Neural cell (in vitro differentiated cells): ENCODE data around the gene COL6A3.

Experiments used
- EP300 ChIP-seq: fragments of 450-650 bp; conservative IDR thresholded peaks from 2 replicates; pipeline ENCODE4 v1.6.1; 2014; ENCODE audit warnings: antibody characterized with exemption, mild to moderate bottlenecking, moderate library complexity; ENCODE audit not compliant: poor library complexity, severe bottlenecking
- TF ChIP-seq, protein P1 (sequence below): fragments of 450-650 bp; IDR thresholded peaks from 2 replicates; pipeline ENCODE4 v1.5.1; 2014; ENCODE audit warnings: antibody characterized with exemption, mild to moderate bottlenecking, moderate library complexity; ENCODE audit not compliant: poor library complexity, severe bottlenecking
- TF ChIP-seq, protein P2 (sequence below): IDR thresholded peaks from 2 replicates; pipeline ENCODE4 v1.6.1; 2012; ENCODE audit warnings: borderline replicate concordance

DNA sequence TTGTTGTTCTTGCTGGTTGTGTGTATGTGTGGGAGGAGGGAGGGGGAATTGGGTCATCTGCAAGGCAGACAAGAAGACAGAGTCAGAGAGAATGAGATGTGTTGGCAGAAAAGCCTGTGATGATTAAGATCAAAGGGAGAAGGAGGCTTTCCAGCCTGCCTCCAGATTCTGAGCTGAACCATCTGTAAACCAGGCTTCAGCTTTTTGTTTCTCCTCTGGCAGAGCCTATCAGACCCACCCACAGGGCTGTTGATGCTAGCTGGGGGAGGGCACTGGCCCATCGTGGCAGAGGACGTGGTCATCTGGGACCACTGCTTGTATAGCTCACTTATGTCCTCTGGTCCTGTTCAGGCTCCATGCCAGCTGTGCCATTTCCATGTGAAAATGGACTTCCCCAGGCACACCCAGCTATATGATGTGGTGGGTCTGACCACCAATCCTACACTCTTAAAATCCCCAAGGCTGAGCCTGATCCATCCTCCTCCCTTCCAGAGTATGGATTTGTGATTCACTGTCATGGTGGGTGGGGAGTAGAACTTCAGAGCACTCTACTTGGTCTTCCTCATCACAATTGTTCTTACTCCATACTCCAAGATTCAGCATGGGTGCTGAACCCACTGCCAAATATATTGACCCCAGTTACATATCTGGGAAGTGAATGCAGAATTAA lies 27.8 kb upstream of the COL6A3 start:
- TF ChIP-seq, protein P1, sequence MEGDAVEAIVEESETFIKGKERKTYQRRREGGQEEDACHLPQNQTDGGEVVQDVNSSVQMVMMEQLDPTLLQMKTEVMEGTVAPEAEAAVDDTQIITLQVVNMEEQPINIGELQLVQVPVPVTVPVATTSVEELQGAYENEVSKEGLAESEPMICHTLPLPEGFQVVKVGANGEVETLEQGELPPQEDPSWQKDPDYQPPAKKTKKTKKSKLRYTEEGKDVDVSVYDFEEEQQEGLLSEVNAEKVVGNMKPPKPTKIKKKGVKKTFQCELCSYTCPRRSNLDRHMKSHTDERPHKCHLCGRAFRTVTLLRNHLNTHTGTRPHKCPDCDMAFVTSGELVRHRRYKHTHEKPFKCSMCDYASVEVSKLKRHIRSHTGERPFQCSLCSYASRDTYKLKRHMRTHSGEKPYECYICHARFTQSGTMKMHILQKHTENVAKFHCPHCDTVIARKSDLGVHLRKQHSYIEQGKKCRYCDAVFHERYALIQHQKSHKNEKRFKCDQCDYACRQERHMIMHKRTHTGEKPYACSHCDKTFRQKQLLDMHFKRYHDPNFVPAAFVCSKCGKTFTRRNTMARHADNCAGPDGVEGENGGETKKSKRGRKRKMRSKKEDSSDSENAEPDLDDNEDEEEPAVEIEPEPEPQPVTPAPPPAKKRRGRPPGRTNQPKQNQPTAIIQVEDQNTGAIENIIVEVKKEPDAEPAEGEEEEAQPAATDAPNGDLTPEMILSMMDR, result no peak
- TF ChIP-seq, protein P2, sequence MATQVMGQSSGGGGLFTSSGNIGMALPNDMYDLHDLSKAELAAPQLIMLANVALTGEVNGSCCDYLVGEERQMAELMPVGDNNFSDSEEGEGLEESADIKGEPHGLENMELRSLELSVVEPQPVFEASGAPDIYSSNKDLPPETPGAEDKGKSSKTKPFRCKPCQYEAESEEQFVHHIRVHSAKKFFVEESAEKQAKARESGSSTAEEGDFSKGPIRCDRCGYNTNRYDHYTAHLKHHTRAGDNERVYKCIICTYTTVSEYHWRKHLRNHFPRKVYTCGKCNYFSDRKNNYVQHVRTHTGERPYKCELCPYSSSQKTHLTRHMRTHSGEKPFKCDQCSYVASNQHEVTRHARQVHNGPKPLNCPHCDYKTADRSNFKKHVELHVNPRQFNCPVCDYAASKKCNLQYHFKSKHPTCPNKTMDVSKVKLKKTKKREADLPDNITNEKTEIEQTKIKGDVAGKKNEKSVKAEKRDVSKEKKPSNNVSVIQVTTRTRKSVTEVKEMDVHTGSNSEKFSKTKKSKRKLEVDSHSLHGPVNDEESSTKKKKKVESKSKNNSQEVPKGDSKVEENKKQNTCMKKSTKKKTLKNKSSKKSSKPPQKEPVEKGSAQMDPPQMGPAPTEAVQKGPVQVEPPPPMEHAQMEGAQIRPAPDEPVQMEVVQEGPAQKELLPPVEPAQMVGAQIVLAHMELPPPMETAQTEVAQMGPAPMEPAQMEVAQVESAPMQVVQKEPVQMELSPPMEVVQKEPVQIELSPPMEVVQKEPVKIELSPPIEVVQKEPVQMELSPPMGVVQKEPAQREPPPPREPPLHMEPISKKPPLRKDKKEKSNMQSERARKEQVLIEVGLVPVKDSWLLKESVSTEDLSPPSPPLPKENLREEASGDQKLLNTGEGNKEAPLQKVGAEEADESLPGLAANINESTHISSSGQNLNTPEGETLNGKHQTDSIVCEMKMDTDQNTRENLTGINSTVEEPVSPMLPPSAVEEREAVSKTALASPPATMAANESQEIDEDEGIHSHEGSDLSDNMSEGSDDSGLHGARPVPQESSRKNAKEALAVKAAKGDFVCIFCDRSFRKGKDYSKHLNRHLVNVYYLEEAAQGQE, result no peak
- TF ChIP-seq EP300, result no peak
